Measurements from ENCODE around the gene DNAH7.

The DNAH7 gene

DNA sequence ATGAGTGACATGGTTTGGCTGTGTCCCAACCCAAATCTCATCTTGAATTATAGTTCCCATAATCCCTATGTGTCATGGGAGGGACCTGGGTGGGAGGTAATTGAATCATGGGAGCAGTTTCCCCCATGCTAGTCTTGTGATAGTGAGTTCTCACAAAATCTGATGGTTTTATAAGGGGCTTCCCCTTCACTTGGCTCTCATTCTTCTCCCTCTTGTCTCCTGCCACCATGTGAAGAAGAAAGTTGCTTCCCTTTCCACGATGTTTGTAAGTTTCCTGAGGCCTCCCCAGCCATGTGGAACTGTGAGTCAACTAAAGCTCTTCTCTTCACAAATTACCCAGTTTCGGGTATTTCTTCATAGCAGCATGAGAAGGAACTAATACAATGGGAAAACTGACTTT, 14.0 kb downstream of the DNAH7 start:
- no peak overlapping the region for H3K27ac ChIP-seq
- TF ChIP-seq, protein P1, sequence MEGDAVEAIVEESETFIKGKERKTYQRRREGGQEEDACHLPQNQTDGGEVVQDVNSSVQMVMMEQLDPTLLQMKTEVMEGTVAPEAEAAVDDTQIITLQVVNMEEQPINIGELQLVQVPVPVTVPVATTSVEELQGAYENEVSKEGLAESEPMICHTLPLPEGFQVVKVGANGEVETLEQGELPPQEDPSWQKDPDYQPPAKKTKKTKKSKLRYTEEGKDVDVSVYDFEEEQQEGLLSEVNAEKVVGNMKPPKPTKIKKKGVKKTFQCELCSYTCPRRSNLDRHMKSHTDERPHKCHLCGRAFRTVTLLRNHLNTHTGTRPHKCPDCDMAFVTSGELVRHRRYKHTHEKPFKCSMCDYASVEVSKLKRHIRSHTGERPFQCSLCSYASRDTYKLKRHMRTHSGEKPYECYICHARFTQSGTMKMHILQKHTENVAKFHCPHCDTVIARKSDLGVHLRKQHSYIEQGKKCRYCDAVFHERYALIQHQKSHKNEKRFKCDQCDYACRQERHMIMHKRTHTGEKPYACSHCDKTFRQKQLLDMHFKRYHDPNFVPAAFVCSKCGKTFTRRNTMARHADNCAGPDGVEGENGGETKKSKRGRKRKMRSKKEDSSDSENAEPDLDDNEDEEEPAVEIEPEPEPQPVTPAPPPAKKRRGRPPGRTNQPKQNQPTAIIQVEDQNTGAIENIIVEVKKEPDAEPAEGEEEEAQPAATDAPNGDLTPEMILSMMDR (conservative IDR thresholded peaks at IDR 0.05), result no peak

DNA sequence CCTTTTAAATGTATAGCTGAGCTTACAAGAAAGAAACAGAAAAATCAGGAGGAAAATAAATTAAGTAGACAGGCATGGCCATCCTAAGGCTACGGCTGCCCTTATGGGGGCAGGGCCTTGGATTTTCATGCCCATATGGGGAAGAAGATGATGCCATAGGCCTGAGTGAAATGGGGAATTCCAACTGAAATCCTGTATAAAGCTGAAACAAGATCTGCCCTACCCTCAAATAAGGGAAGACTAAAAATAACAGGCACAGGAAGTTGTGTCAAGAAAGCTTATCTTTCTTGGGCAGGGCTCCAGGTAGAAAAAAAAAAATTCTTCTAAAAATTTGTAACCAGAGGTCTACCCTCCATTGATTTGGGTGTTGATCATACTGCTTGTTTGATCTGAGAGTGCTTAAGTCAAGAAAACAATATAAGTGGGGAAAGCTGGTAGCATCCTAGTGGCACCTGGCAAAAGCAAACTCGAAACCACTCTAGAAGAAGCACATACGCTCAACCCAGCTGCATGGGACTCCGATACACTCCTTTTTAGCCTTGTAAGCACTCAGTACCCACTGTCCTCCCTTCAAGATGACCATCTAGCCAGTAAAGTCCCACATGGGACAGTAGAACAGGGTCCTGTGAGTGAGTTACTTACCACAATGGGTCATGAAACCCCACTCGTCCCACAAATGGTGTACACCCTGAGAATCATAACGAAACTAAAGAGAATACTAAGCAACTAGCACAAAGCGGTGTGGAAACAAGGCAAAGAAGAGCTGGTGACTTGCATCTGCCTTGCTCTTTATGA, 22.3 kb downstream of the DNAH7 start:
- TF ChIP-seq, protein P1 (conservative IDR thresholded peaks at IDR 0.05), result no peak
- H3K27ac ChIP-seq, result no peak overlapping the region

DNA sequence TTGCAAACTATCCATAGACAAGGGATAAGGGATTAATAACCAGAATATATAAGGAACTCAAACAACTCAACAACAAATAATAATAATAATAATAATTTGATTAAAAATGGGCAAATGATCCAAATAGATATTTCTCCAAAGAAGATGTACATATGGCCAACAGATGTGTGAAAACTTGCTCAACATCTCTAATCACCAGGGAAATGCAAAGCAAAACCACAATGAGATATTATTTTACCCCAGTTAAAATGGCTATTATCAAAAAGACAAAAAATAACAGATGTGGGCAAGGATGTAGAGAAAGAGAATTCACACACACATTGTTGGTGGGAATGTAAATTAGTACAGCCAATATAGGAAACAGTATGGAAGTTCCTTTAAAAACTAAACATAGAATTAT, 26.9 kb downstream of the DNAH7 start:
- H3K27ac ChIP-seq, result no peak overlapping the region
- TF ChIP-seq, protein P1 (conservative IDR thresholded peaks at IDR 0.05), result no peak

DNA sequence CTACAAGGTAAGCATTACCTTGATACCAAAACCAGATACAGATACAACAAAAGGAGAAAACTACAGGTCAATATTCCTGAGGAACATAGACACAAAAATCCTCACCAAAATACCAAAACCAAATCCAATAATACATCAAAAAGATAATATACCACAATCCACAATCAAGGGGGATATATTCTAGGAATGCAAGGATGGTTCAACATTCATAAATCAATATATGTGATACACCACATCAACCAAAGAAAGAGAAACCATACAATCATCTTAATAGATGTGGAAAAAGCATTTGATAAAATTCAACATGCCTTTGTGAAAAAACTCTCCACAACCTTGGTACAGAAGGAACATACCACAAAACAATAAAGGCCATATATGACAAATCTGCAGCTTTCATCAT, 28.4 kb downstream of the DNAH7 start:
- no peak overlapping the region for H3K27ac ChIP-seq
- TF ChIP-seq, protein P1 (conservative IDR thresholded peaks at IDR 0.05), result no peak

DNA sequence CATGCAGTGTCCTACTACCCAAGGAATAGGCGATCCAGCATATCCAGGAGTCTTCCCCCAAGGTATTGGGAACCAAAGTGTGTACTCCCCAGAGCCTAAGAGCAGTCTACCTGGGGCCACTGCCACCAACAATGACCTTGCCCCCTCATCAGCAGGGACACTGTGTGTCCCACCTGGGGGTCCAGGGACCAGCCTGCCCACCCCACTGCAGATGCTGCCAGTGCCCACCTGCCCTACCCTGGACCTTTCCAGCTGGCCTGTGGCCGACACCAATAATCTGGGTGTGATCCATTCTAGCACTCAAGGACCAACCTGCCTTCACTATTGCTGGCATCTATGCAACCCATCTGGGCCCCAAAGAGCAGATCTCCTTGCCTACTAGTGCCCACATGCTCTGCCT, 32.2 kb downstream of the DNAH7 start:
- H3K27ac ChIP-seq, result no peak overlapping the region
- TF ChIP-seq, protein P1 (conservative IDR thresholded peaks at IDR 0.05), result no peak

- H3K27ac ChIP-seq, result no peak overlapping the region
- TF ChIP-seq, protein P1 (conservative IDR thresholded peaks at IDR 0.05), result no peak
Measured at GRCh38 chr2:196018037-196018436, 50.6 kb downstream of the DNAH7 start.

DNA sequence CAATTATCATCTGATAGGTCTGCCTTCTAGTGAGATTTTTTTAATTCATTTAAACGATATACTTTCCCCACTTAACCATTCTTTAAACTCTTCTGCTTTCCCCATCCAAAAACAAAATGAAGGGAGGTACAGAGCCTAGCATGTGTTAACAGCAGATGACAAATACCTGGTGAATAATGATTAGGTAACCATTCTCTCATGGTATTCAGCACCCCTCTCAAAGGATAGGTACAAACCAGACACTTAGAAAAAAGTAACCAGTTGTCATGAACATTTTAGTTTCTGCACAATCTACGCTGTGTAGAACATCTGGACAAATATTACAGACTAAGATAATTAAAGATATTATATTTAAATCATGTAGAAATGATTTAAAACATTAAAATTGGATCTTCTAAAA, 56.3 kb downstream of the DNAH7 start:
- H3K27ac ChIP-seq, result no peak overlapping the region
- TF ChIP-seq, protein P1 (conservative IDR thresholded peaks at IDR 0.05), result no peak
